HG03045 (cell line): Measurements from ENCODE around the gene PGM3.
"Not testable (repeated sequence)": the region's sequence is repeated elsewhere in the genome, so short reads cannot be mapped to it uniquely, and the experiment has no call there.

Source experiments
- ATAC-seq: cut with Tn5 transposase; IDR thresholded peaks from one replicate; pipeline ENCODE4 v1.9.1; 2021; ENCODE audit warnings: mild to moderate bottlenecking, moderate library complexity; ENCODE audit not compliant: unreplicated experiment

Gene PGM3

DNA sequence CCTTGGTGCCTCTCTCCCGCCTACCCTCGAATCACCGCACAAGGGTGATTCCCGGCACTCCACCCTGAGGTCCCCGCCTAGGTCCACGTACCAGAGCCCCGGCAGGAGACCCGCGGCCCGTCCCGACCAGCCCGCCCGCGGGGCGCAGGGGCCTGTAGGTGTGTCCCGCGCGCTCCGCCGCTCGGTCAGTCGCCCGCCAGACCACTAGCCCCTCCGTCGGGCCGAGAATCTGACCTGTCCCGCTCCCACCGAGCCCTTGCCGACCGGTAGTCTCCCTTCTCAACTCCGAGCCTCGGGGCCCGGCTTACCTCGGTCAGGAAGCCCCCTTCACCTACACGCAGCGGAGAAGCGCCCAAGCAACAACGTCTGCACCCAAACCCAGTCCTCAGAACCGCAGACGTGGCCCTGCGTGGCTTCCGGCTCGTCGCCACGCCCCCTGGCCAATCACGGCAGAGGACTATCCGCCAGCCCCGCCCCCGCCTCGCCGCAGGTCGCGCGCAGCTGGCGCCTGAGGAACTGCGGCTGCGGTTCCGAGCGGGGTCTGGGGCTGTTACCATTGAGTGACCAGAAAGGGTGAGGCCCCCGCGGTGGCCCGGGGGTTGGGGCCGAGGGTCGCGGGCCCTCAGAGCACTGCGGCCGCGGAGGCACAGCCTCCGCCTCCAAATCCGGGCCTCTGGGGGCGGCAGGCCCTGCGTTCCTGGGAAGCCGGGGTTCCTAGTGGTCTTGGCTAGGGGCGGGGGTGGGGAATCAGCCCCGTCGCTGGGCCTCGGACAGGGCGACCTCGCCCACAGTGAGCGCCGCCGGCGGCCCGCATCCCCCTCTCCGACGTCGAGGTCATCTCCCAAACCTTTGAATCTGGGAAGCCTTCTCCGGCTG lies at the start of gene PGM3, which contains the start of gene RWDD2A:
Gene PGM3, minus strand, starts transcription at position 395 of the 876 bp plus-strand sequence. CDS start 2,253 bp downstream, outside the sequence.
Gene RWDD2A, plus strand, starts transcription at position 487 of the 876 bp plus-strand sequence. CDS start 1,095 bp downstream, outside the sequence.
- peak; percentile 97 for ATAC-seq

GRCh38 chr6:83231146-83231545 lies 38.1 kb upstream of the PGM3 start:
- no peak for ATAC-seq

GRCh38 chr6:83226517-83226916 lies 33.5 kb upstream of the PGM3 start:
- no peak for ATAC-seq

GRCh38 chr6:83221889-83222479 lies 28.9 kb upstream of the PGM3 start:
- ATAC-seq = no peak

- ATAC-seq = no peak
Observed at GRCh38 chr6:83221276-83221675, 28.2 kb upstream of the PGM3 start.

DNA sequence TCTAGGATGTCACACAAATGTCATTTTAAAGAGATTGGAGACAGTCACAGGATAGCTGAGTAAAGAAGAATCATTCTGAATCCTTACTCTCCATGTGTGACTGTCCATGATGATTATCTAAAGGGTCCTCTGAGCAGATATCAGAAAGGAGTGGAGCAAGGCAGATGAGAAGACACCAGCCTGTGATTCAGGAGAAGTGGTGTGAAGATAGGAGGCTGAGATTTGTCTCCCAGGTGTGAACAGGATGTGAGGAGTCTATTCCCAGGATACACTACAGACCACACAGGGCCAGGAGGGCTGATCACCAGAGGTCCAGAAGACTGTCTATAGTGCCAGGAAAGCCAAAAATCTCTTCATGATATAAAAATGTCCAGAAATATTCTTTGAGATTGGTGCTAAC lies 27.1 kb upstream of the PGM3 start:
- no peak for ATAC-seq

- ATAC-seq = no peak
Observed at GRCh38 chr6:83218646-83219045, 25.6 kb upstream of the PGM3 start.

DNA sequence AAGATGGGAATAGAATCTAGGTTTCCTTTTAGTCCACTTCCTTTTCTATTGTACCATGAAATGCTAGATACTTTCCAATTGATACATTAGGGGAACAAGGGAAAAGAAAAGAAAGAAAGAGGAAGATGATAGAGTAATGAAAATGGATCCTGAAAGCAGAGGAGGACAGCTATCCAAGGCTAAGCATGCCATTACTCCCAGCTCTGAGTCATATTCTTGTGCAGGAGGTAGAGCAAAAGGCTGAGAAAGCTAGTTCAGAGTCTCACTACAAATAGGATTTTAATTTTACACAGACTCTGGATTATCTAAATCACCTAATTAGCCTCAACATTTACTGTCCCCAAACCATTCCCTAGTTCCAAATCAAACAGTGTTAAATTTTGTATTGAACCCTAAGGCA lies 23.7 kb upstream of the PGM3 start:
- ATAC-seq = no peak

- peak; percentile 96 for ATAC-seq
Observed at GRCh38 chr6:83215131-83216047, 22.3 kb upstream of the PGM3 start.

DNA sequence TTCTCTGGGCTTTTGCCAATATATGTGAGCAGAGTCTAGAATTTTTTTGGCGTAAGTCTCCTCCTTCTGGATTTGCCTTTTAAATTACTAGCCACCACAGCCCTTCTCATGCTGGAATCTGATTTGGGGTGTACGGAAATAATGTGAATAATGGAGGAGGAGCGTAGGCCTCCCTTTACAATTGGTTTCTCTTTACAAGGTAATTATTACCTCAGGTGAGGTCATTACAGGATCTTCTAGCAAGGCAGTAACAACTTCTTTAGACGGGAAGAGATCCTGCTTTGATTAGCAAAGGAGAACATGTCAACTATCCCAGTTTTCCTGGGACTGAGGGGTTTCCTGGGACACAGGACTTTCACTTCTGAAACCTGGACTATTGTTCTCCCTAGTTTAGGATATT lies 9.0 kb upstream of the PGM3 start:
- ATAC-seq = no peak

DNA sequence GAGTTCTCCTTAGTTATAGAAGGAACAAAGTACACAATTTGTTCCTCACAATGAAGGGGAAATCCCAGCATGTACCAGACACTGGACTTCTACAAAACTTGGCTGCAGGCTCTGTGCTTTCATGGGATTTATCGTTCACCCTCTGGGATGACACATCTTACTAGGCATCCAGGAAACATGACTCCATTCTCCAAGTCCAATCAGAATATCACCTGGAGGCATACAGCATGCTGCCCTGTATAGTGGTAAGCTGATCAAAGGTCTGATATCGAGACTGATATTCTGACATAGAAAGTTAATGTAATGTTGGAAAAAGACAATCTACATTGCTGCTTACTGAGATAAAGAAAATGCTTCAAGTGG lies 6.8 kb upstream of the PGM3 start:
- no peak for ATAC-seq

DNA sequence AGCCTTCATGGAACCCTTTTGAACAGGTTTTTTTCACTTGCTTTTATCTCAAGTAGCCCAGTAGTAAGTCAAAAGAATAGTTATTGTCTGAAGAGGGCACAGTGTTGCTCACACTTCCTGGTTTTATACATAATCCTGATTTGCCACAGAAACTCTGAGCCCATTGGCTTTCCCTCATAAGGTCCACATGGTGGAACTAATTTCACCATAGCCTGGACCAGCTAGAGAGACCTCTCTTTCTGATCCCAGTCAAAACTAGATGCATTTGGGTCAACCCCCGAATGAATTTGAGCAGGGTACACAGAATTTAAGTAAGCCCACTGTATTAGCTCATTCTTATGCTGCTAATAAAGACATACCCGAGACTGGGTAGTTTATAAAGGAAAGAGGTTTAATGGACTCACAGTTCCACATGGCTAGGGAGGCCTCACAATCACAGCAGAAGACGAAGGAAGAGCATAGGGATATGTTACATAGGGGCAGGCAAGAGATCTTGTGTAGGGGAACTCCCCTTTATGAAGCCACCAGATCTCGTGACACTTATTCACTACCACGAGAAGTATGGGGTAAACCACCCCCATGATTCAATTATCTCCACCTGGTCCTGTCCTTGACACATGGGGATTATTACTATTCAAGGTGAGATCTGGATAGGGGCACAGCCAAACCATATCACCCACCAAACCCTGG lies 6.3 kb upstream of the PGM3 start:
- ATAC-seq = no peak

DNA sequence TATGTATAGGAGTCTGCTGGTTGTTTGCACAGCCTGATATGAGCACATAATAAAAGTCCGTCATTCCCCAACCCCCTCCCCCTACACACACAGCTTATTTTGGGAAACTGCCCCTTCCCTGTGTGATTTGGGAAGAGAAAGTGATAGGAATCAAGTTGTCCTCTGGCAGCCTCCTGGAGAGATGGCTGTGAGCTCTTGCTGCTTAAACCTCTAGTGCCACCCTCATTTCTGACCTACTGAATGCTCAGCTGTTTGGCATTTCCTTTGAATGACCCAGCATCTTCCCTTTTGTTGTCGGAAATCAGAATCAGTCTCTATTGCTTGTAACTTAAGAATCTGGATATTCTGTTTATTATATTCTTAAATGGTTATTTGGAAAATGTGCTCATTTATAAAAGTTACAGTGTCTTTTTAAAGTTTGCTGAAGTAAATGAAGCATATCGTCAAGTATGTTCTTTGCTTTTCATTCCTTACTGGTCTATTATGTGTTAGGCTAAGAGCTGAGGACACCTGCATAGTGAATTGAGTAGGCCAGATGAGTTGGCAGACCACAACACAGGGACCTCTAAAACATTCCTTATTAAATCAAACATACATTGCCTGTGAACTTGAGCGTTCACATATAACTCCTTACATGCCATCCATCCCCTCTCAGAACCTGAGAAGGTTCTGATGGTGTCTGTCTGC lies 5.6 kb upstream of the PGM3 start:
- no peak for ATAC-seq

- ATAC-seq = peak; percentile 34
Observed at GRCh38 chr6:83193747-83194566, 892 bp upstream of the PGM3 start.

GRCh38 chr6:83192456-83192855 lies 609 bp downstream of the PGM3 start:
- ATAC-seq = peak; percentile 1

DNA sequence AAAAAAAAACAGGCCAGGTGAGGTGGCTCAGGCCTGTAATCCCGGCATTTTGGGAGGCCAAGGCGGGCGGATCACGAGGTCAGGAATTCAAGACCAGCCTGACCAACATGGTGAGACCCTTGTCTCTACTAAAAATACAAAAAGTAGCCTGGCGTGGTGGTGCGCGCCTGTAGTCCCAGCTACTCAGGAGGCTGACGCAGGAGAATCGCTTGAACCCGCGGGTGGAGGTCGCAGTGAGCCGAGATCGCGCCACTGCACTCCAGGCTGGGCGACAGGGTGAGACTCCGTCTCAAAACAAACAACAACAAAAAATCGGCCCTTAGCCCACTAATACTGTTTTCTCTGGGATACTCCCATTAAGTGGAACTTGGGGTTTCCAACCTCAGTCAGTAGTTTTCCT lies 1.1 kb downstream of the PGM3 start:
- ATAC-seq = not testable (repeated sequence)

GRCh38 chr6:83190626-83191025 lies 2.4 kb downstream of the PGM3 start:
- no peak for ATAC-seq

- no peak for ATAC-seq
Observed at GRCh38 chr6:83188501-83188900, 4.6 kb downstream of the PGM3 start.

DNA sequence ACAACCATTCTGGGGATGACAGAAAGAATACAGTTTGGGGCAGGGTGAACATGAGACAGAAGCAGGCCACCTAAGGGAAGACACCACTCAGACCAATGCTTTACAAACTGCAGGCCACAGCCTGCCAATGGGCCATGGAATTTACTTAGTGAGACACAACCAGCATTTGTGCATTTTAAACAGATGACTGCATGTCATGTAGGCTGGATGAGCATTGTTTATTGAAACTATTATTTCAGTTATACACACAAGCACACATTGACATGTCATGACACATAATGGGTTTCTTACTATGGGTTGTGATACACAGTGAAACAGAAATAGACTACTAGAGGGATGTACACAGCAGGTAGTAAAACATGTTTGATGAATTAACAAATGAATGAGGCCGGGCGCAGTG lies 8.0 kb downstream of the PGM3 start:
- ATAC-seq = no peak
